Caco-2 (cell line): ENCODE results near the gene ERBB4. TPM values are rescaled to one million over a fixed set of nuclear protein-coding genes. Genes with fewer than 3 reads are reported as not detected.

ENCODE experiments used
- BruUV-seq: library from RNA; stranded (reverse); fragments of 400-500 nt; replicated peaks from 2 replicates; lab custom pipeline; 2021; lab: Mats Ljungman, UMichigan
- CTCF ChIA-PET: fragments of 300-600 bp; sonication (Branson Sonifier 250); formaldehyde crosslinking; loops from one replicate; lab custom pipeline; 2022; ENCODE audit warnings: antibody characterized with exemption; lab: Charles Lee
- POLR2A ChIA-PET: fragments of 300-600 bp; sonication (Branson Sonifier 250); formaldehyde crosslinking; loops from one replicate; lab custom pipeline; 2022; ENCODE audit warnings: antibody characterized with exemption; lab: Charles Lee
- DNase-seq, 2 experiments: peaks; one replicate each; pipeline versions ENCODE4 v3.0.0 to v3.0.0-alpha.2; 2020 to 2022
- H3K27me3 ChIP-seq: replicated peaks from 2 replicates; pipeline ENCODE4 v1.6.0; 2011; ENCODE audit warnings: low read length; ENCODE audit not compliant: control insufficient read depth, insufficient read depth
- H3K36me3 ChIP-seq: 2 replicates; pipeline ENCODE4 v1.5.1; 2011; ENCODE audit warnings: low read length; ENCODE audit not compliant: control insufficient read depth, insufficient read depth
- H3K4me1 ChIP-seq: fragments of 250-450 bp; sonication (Bioruptor Pico); 2 replicates; pipeline ENCODE4 v1.5.1; 2020; ENCODE audit warnings: mild to moderate bottlenecking
- H3K4me3 ChIP-seq: 2 replicates; pipeline ENCODE4 v1.5.1; 2011; ENCODE audit warnings: low read depth, mild to moderate bottlenecking, control low read depth, low read length
- H3K9me3 ChIP-seq: fragments of 250-450 bp; sonication (Bioruptor Pico); 2 replicates; pipeline ENCODE4 v1.5.1; 2020; ENCODE audit warnings: mild to moderate bottlenecking, moderate library complexity
- H3K27ac Mint-ChIP-seq: one replicate; pipeline ENCODE4 v1.8.0; 2022; ENCODE audit warnings: mixed read lengths; ENCODE audit not compliant: unreplicated experiment
- H3K27me3 Mint-ChIP-seq: one replicate; pipeline ENCODE4 v1.8.0; 2022; ENCODE audit warnings: mixed read lengths; ENCODE audit not compliant: insufficient read depth, unreplicated experiment
- H3K36me3 Mint-ChIP-seq: one replicate; pipeline ENCODE4 v1.8.0; 2022; ENCODE audit warnings: mild to moderate bottlenecking, mixed read lengths; ENCODE audit not compliant: insufficient read depth, unreplicated experiment
- H3K4me1 Mint-ChIP-seq: one replicate; pipeline ENCODE4 v1.8.0; 2022; ENCODE audit warnings: low read depth, mixed read lengths; ENCODE audit not compliant: unreplicated experiment
- H3K4me3 Mint-ChIP-seq: one replicate; pipeline ENCODE4 v1.8.0; 2022; ENCODE audit warnings: mild to moderate bottlenecking, moderate library complexity, mixed read lengths; ENCODE audit not compliant: unreplicated experiment
- H3K9me3 Mint-ChIP-seq: one replicate; pipeline ENCODE4 v1.8.0; 2022; ENCODE audit warnings: mixed read lengths; ENCODE audit not compliant: unreplicated experiment
- intact Hi-C: fragments of 100-400 bp; cut with micrococcal nuclease; formaldehyde crosslinking; loops from one replicate; pipeline ENCODE4 v1.10.0; 2022; ENCODE audit not compliant: unreplicated experiment
- total RNA-seq: library from RNA; stranded (reverse); gene quantifications from 2 replicates; pipeline ENCODE4 v1.2.3, GENCODE V29; 2022
- TF ChIP-seq, protein P1 (sequence below), 2 experiments: fragments of 200-600 bp in 1 of 2; IDR thresholded peaks; 1 replicate in 1 of 2; 2 replicates in 1 of 2; pipeline versions ENCODE4 v1.5.1 to v1.8.0; 2011 to 2022; ENCODE audit warnings: antibody characterized with exemption in 1 of 2, control low read depth in 1 of 2, inconsistent platforms in 1 of 2, low read depth in 1 of 2, low read length in 1 of 2, mild to moderate bottlenecking in 1 of 2, moderate library complexity in 1 of 2; ENCODE audit not compliant: insufficient read depth in 1 of 2, severe bottlenecking in 1 of 2, unreplicated experiment in 1 of 2

ERBB4 gene
- total RNA-seq, 1 experiment from 2014 or later = not detected

GRCh38 chr2:212186166-212186565 lies 352.4 kb downstream of the ERBB4 start:
- Histone ChIP-seq H3K9me3 (no peaks in the 10 kb centered on the region), H3K36me3 (no peaks in the 10 kb centered on the region), H3K27me3 (no peaks in the 10 kb centered on the region), H3K4me1 (no peaks in the 10 kb centered on the region), H3K4me3 (no peak overlapping the region)
- no peaks in the 10 kb centered on the region for H3K4me1 Mint-ChIP-seq
- ChIA-PET POLR2A (no interaction called here), CTCF (no interaction called here)
- intact Hi-C loops = no loop called here
- no peaks in the 10 kb centered on the region for H3K27me3 Mint-ChIP-seq
- H3K9me3 Mint-ChIP-seq = no peaks in the 10 kb centered on the region
- H3K36me3 Mint-ChIP-seq = no peaks in the 10 kb centered on the region
- BruUV-seq = no TSS peak
- H3K27ac Mint-ChIP-seq = no peak overlapping the region
- H3K4me3 Mint-ChIP-seq = no peak overlapping the region
- TF ChIP-seq, protein P1, sequence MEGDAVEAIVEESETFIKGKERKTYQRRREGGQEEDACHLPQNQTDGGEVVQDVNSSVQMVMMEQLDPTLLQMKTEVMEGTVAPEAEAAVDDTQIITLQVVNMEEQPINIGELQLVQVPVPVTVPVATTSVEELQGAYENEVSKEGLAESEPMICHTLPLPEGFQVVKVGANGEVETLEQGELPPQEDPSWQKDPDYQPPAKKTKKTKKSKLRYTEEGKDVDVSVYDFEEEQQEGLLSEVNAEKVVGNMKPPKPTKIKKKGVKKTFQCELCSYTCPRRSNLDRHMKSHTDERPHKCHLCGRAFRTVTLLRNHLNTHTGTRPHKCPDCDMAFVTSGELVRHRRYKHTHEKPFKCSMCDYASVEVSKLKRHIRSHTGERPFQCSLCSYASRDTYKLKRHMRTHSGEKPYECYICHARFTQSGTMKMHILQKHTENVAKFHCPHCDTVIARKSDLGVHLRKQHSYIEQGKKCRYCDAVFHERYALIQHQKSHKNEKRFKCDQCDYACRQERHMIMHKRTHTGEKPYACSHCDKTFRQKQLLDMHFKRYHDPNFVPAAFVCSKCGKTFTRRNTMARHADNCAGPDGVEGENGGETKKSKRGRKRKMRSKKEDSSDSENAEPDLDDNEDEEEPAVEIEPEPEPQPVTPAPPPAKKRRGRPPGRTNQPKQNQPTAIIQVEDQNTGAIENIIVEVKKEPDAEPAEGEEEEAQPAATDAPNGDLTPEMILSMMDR (IDR thresholded peaks at IDR 0.05; ENCODE audit: insufficient read depth in 1 of 2, low read depth in 1 of 2, low read length in 1 of 2, severe bottlenecking in 1 of 2, unreplicated experiment in 1 of 2) = no peak
- DNase-seq = no peak

DNA sequence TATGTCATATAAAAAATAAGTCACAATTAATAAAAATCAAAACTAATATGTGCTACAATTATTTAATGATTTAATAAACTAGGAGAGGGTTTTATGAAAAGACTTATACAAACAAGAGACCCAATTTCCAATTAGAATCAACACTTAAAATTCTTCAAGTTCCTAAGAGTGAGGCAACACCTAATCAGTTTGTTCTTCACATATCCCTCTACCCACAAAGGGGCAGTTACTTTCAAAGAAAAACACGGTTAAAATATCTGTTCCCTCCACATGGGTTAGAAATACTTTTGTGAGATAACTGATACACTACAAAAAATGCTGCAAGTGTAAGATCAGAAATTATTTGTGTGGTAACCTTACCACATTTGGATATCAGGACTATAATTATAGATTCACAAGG lies 357.0 kb downstream of the ERBB4 start:
- no peak overlapping the region for H3K4me3 ChIP-seq
- H3K4me3 Mint-ChIP-seq = no peak overlapping the region
- no peaks in the 10 kb centered on the region for H3K9me3 Mint-ChIP-seq
- no TSS peak for BruUV-seq
- TF ChIP-seq, protein P1 (IDR thresholded peaks at IDR 0.05; ENCODE audit: insufficient read depth in 1 of 2, low read depth in 1 of 2, low read length in 1 of 2, severe bottlenecking in 1 of 2, unreplicated experiment in 1 of 2) = no peak
- no peaks in the 10 kb centered on the region for H3K36me3 ChIP-seq
- no peaks in the 10 kb centered on the region for H3K4me1 ChIP-seq
- H3K27ac Mint-ChIP-seq = no peak overlapping the region
- H3K9me3 ChIP-seq = no peaks in the 10 kb centered on the region
- CTCF ChIA-PET = no interaction called here
- POLR2A ChIA-PET = no interaction called here
- H3K36me3 Mint-ChIP-seq = no peaks in the 10 kb centered on the region
- intact Hi-C loops = no loop called here
- no peak for DNase-seq
- no peaks in the 10 kb centered on the region for H3K4me1 Mint-ChIP-seq
- H3K27me3 Mint-ChIP-seq = no peaks in the 10 kb centered on the region
- no peaks in the 10 kb centered on the region for H3K27me3 ChIP-seq

GRCh38 chr2:212180408-212181083 lies 358.1 kb downstream of the ERBB4 start:
- TF ChIP-seq, protein P1 (IDR thresholded peaks at IDR 0.05; ENCODE audit: insufficient read depth in 1 of 2, low read depth in 1 of 2, low read length in 1 of 2, severe bottlenecking in 1 of 2, unreplicated experiment in 1 of 2) = no peak
- H3K4me1 ChIP-seq = no peaks in the 10 kb centered on the region
- no TSS peak for BruUV-seq
- CTCF ChIA-PET = no interaction called here
- Mint-ChIP-seq H3K27me3 (no peaks in the 10 kb centered on the region), H3K4me1 (no peaks in the 10 kb centered on the region), H3K9me3 (no peaks in the 10 kb centered on the region), H3K36me3 (no peaks in the 10 kb centered on the region), H3K4me3 (no peak overlapping the region), H3K27ac (no peak overlapping the region)
- no peaks in the 10 kb centered on the region for H3K36me3 ChIP-seq
- intact Hi-C loops = no loop called here
- H3K4me3 ChIP-seq = no peak overlapping the region
- no peak for DNase-seq
- no peaks in the 10 kb centered on the region for H3K9me3 ChIP-seq
- POLR2A ChIA-PET = no interaction called here
- no peaks in the 10 kb centered on the region for H3K27me3 ChIP-seq
